ENCODE data around the gene FAR1.

GRCh38 chr11:13771151-13771550 lies 102.7 kb downstream of the FAR1 start:
- TF ChIP-seq CTCF (IDR thresholded peaks at IDR 0.05) (no peak), POLR2AphosphoS5 (IDR thresholded peaks at IDR 0.05) (no peak), POLR2A (IDR thresholded peaks at IDR 0.05) (no peak)
